A549 (cell line): ENCODE measurements around the gene EPC2. TPM values are rescaled to one million over a fixed set of nuclear protein-coding genes. Genes with fewer than 3 reads are reported as not detected.

Experiments used
- ATAC-seq, 2 experiments: fragments of 200-7000 bp in 1 of 2; fragments of >200 bp in 1 of 2; cut with Nextera tagmentation in 1 of 2; cut with Tn5 transposase in 1 of 2; 3 replicates each; pipeline versions ENCODE4 v1.8.0 to v1.9.1; 2018 to 2020; ENCODE audit warnings: mild to moderate bottlenecking in 1 of 2, moderate library complexity in 1 of 2
- CTCF ChIA-PET: fragments of 300-600 bp; sonication (Branson Sonifier 250); formaldehyde crosslinking; extraction: SDS; loops from one replicate; lab custom pipeline; 2021; ENCODE audit warnings: antibody characterized with exemption, inconsistent platforms; lab: Yijun Ruan, JAX
- POLR2A ChIA-PET: fragments of 350-600 bp; formaldehyde crosslinking; extraction: SDS; loops from one replicate; lab custom pipeline; 2021; ENCODE audit warnings: antibody characterized with exemption, inconsistent platforms; lab: Yijun Ruan, JAX
- DNase-seq, 2 experiments: peaks; one replicate each; pipeline versions ENCODE4 v3.0.0 to v3.0.0-alpha.2; 2011 to 2016; ENCODE audit warnings: low read depth in 1 of 2, low spot score in 1 of 2
- FAIRE-seq: peaks from 2 replicates; lab custom pipeline; 2011; peaks lifted over from hg19 to GRCh38; lab: Jason Lieb, UNC
- H3K27ac ChIP-seq, 2 experiments: fragments of >200 bp; sonication (Bioruptor Twin); formaldehyde crosslinking; 3 replicates each; pipeline ENCODE4 v1.5.1; 2016 to 2017
- H3K4me1 ChIP-seq: fragments of >200 bp; sonication (Bioruptor Twin); formaldehyde crosslinking; 3 replicates; pipeline ENCODE4 v1.6.1; 2016
- H3K4me2 ChIP-seq: fragments of >200 bp; sonication (Bioruptor Twin); formaldehyde crosslinking; 3 replicates; pipeline ENCODE4 v1.6.1; 2016
- H3K4me3 ChIP-seq: fragments of >200 bp; sonication (Bioruptor Twin); formaldehyde crosslinking; 3 replicates; pipeline ENCODE4 v1.5.1; 2016
- H3K9me3 ChIP-seq: fragments of >200 bp; sonication (Bioruptor Twin); formaldehyde crosslinking; 3 replicates; pipeline ENCODE4 v1.6.1; 2016
- ATOH8 ChIP-seq: fragments of 250-450 bp; sonication (Bioruptor Pico); IDR thresholded peaks from 2 replicates; pipeline ENCODE4 v1.5.0; 2020; ENCODE audit warnings: low read depth, mild to moderate bottlenecking, moderate library complexity
- BHLHE40 ChIP-seq: IDR thresholded peaks from 2 replicates; pipeline ENCODE4 v1.6.1; 2012; ENCODE audit warnings: low read depth, low read length, inconsistent platforms
- CBX2 ChIP-seq: fragments of 200-600 bp; sonication (generic); IDR thresholded peaks from 2 replicates; pipeline ENCODE4 v1.6.1; 2016; ENCODE audit warnings: low read depth, mild to moderate bottlenecking, borderline replicate concordance
- CBX8 ChIP-seq: fragments of 200-600 bp; sonication (generic); IDR thresholded peaks from 2 replicates; pipeline ENCODE4 v1.6.1; 2016
- CHD4 ChIP-seq: fragments of 200-600 bp; sonication (generic); IDR thresholded peaks from 2 replicates; pipeline ENCODE4 v1.6.1; 2016; ENCODE audit warnings: antibody characterized with exemption, mild to moderate bottlenecking, borderline replicate concordance
- EHF ChIP-seq: fragments of 250-450 bp; sonication (Bioruptor Pico); IDR thresholded peaks from 2 replicates; pipeline ENCODE4 v1.5.0; 2020; ENCODE audit warnings: mild to moderate bottlenecking
- EP300 ChIP-seq, 2 experiments: fragments of >200 bp; sonication (Bioruptor Twin); formaldehyde crosslinking; IDR thresholded peaks; 2 replicates in 1 of 2; 3 replicates in 1 of 2; pipeline ENCODE4 v1.6.1; 2016 to 2017
- ESRRA ChIP-seq: fragments of 150-350 bp; IDR thresholded peaks from 2 replicates; pipeline ENCODE4 v1.6.1; 2014; ENCODE audit warnings: mild to moderate bottlenecking, low read length, borderline replicate concordance
- FOSL2 ChIP-seq, 2 experiments: fragments of 450-650 bp in 1 of 2; fragments of >200 bp in 1 of 2; sonication (Bioruptor Twin) in 1 of 2; formaldehyde crosslinking; IDR thresholded peaks; 2 replicates each; pipeline versions ENCODE4 v1.5.0 to v1.6.1; 2016 to 2020; ENCODE audit warnings: mild to moderate bottlenecking in 1 of 2, moderate library complexity in 1 of 2
- FOXS1 ChIP-seq: fragments of 250-450 bp; sonication (Bioruptor Pico); IDR thresholded peaks from 2 replicates; pipeline ENCODE4 v1.5.0; 2020; ENCODE audit warnings: mild to moderate bottlenecking, moderate library complexity
- HEYL ChIP-seq: fragments of 250-450 bp; sonication (Bioruptor Pico); IDR thresholded peaks from 2 replicates; pipeline ENCODE4 v1.8.0; 2021; ENCODE audit warnings: mild to moderate bottlenecking, moderate library complexity
- HMGXB4 ChIP-seq: fragments of 250-450 bp; sonication (Bioruptor Pico); IDR thresholded peaks from 2 replicates; pipeline ENCODE4 v1.5.0; 2021; ENCODE audit warnings: mild to moderate bottlenecking, moderate library complexity, borderline replicate concordance
- HOXB13 ChIP-seq: fragments of 250-450 bp; sonication (Bioruptor Pico); IDR thresholded peaks from 2 replicates; pipeline ENCODE4 v1.5.0; 2020; ENCODE audit warnings: low read depth, mild to moderate bottlenecking, moderate library complexity
- JUN ChIP-seq, 2 experiments: fragments of >200 bp; sonication (Bioruptor Twin); formaldehyde crosslinking; IDR thresholded peaks; 2 replicates in 1 of 2; 3 replicates in 1 of 2; pipeline ENCODE4 v1.6.1; 2016 to 2017
- JUNB ChIP-seq: fragments of >200 bp; sonication (Bioruptor Twin); formaldehyde crosslinking; IDR thresholded peaks from 2 replicates; pipeline ENCODE4 v1.6.1; 2016
- KDM1A ChIP-seq: fragments of 200-600 bp; sonication (generic); IDR thresholded peaks from 2 replicates; pipeline ENCODE4 v1.6.1; 2016; ENCODE audit warnings: low read depth, mild to moderate bottlenecking
- MAFK ChIP-seq: fragments of 450-650 bp; IDR thresholded peaks from 2 replicates; pipeline ENCODE4 v1.6.1; 2014; ENCODE audit not compliant: partially characterized antibody
- PHF8 ChIP-seq: fragments of 200-600 bp; sonication (generic); IDR thresholded peaks from 2 replicates; pipeline ENCODE4 v1.6.1; 2016; ENCODE audit warnings: low read depth, mild to moderate bottlenecking, antibody characterized with exemption, moderate library complexity, borderline replicate concordance
- POLR2AphosphoS2 ChIP-seq: conservative IDR thresholded peaks from 2 replicates; pipeline ENCODE4 v1.6.1; 2012; ENCODE audit warnings: low read length, improper control_type of control experiment, inconsistent platforms
- RAD21 ChIP-seq, 2 experiments: fragments of >200 bp in 1 of 2; sonication (Bioruptor Twin) in 1 of 2; formaldehyde crosslinking in 1 of 2; IDR thresholded peaks in 1 of 2; conservative IDR thresholded peaks in 1 of 2; 2 replicates in 1 of 2; 3 replicates in 1 of 2; pipeline ENCODE4 v1.6.1; 2012 to 2018; ENCODE audit warnings: inconsistent platforms in 1 of 2
- RCOR1 ChIP-seq: fragments of 150-350 bp; IDR thresholded peaks from 2 replicates; pipeline ENCODE4 v1.6.1; 2014; ENCODE audit warnings: antibody characterized with exemption, low read length, low read depth
- RFX5 ChIP-seq: fragments of 450-650 bp; IDR thresholded peaks from 2 replicates; pipeline ENCODE4 v1.7.1; 2014; ENCODE audit warnings: antibody characterized with exemption, mild to moderate bottlenecking, moderate library complexity
- SREBF2 ChIP-seq: fragments of 450-650 bp; IDR thresholded peaks from 2 replicates; pipeline ENCODE4 v1.6.1; 2014; ENCODE audit warnings: mild to moderate bottlenecking, moderate library complexity
- TP53 ChIP-seq: fragments of 250-450 bp; sonication (Bioruptor Pico); IDR thresholded peaks from 2 replicates; pipeline ENCODE4 v1.5.0; 2021; ENCODE audit warnings: mild to moderate bottlenecking, moderate library complexity
- ZC3H11A ChIP-seq: fragments of 450-650 bp; IDR thresholded peaks from 2 replicates; pipeline ENCODE4 v1.6.1; 2014; ENCODE audit warnings: antibody characterized with exemption, mild to moderate bottlenecking
- ZNF302 ChIP-seq: fragments of 250-450 bp; sonication (Bioruptor Pico); IDR thresholded peaks from 2 replicates; pipeline ENCODE4 v1.9.0; 2021; ENCODE audit warnings: inconsistent platforms, mild to moderate bottlenecking, moderate library complexity
- ZSCAN20 ChIP-seq: fragments of 250-450 bp; sonication (Bioruptor Pico); IDR thresholded peaks from 2 replicates; pipeline ENCODE4 v1.8.0; 2022; ENCODE audit warnings: mild to moderate bottlenecking, moderate library complexity
- WGBS: methylation state at CpG from one replicate; pipeline ENCODE4 v1.1.6; 2017; ENCODE audit errors: missing lambda C conversion rate; 5-methylcytosine and 5-hydroxymethylcytosine counted together
- polyA plus RNA-seq, 4 experiments: library from polyadenylated mRNA; depleted of rRNA in 3 of 4; stranded (reverse); fragments of >200 nt; fragmentation: RNase III in 1 of 4; extraction: RNeasy Plus Mini Kit Qiagen cat#74134 plus additional on column Dnase treatment in 1 of 4; gene quantifications; 2 replicates in 3 of 4; 3 replicates in 1 of 4; pipeline ENCODE4 v1.2.3, GENCODE V29; 2011 to 2017
- TF ChIP-seq, protein P1 (sequence below): fragments of >200 bp; sonication (Bioruptor Twin); formaldehyde crosslinking; IDR thresholded peaks from 3 replicates; pipeline ENCODE4 v1.6.1; 2016
- TF ChIP-seq, protein P2 (sequence below): fragments of >200 bp; sonication (Bioruptor Twin); formaldehyde crosslinking; IDR thresholded peaks from 3 replicates; pipeline ENCODE4 v1.5.1; 2016
- TF ChIP-seq, protein P3 (sequence below): fragments of 450-650 bp; IDR thresholded peaks from 2 replicates; pipeline ENCODE4 v1.6.1; 2014; ENCODE audit warnings: antibody characterized with exemption
- TF ChIP-seq, protein P4 (sequence below): IDR thresholded peaks from 2 replicates; pipeline ENCODE4 v1.6.1; 2012

Gene EPC2
- polyA plus RNA-seq, 2 of the 4 experiments (the other 2 are of a cell fraction) = 8.8 to 23.0 TPM

GRCh38 chr2:148603562-148603920, 41.0 kb upstream of the EPC2 start:
- no peak overlapping the region for H3K27ac ChIP-seq
- FAIRE-seq = no peak
- peaks cover 32% of the 10 kb centered on the region for H3K9me3 ChIP-seq
- no peak for TF ChIP-seq EHF (CRISPR knock-in tag)
- no peak for TF ChIP-seq MAFK
- no peak for TF ChIP-seq HMGXB4 (CRISPR knock-in tag)
- no peak for TF ChIP-seq JUN (IDR thresholded peaks at IDR 0.05)
- TF ChIP-seq CBX2 = no peak
- TF ChIP-seq, protein P1, sequence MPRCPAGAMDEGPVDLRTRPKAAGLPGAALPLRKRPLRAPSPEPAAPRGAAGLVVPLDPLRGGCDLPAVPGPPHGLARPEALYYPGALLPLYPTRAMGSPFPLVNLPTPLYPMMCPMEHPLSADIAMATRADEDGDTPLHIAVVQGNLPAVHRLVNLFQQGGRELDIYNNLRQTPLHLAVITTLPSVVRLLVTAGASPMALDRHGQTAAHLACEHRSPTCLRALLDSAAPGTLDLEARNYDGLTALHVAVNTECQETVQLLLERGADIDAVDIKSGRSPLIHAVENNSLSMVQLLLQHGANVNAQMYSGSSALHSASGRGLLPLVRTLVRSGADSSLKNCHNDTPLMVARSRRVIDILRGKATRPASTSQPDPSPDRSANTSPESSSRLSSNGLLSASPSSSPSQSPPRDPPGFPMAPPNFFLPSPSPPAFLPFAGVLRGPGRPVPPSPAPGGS = no peak
- TF ChIP-seq SREBF2 = no peak
- no peak for TF ChIP-seq TP53 (CRISPR knock-in tag)
- TF ChIP-seq EP300 (IDR thresholded peaks at IDR 0.05) = no peak
- no peak for TF ChIP-seq CBX8
- no peak for TF ChIP-seq FOXS1 (CRISPR knock-in tag)
- TF ChIP-seq FOSL2 (IDR thresholded peaks at IDR 0.05) = no peak
- no peak for TF ChIP-seq FOSL2 (CRISPR knock-in tag; IDR thresholded peaks at IDR 0.05)
- no peak for TF ChIP-seq PHF8
- no peak for TF ChIP-seq RCOR1
- TF ChIP-seq POLR2AphosphoS2 = no peak
- no peak for TF ChIP-seq JUNB
- TF ChIP-seq BHLHE40 = no peak
- TF ChIP-seq, protein P2, sequence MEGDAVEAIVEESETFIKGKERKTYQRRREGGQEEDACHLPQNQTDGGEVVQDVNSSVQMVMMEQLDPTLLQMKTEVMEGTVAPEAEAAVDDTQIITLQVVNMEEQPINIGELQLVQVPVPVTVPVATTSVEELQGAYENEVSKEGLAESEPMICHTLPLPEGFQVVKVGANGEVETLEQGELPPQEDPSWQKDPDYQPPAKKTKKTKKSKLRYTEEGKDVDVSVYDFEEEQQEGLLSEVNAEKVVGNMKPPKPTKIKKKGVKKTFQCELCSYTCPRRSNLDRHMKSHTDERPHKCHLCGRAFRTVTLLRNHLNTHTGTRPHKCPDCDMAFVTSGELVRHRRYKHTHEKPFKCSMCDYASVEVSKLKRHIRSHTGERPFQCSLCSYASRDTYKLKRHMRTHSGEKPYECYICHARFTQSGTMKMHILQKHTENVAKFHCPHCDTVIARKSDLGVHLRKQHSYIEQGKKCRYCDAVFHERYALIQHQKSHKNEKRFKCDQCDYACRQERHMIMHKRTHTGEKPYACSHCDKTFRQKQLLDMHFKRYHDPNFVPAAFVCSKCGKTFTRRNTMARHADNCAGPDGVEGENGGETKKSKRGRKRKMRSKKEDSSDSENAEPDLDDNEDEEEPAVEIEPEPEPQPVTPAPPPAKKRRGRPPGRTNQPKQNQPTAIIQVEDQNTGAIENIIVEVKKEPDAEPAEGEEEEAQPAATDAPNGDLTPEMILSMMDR = no peak
- no peak for TF ChIP-seq HOXB13 (CRISPR knock-in tag)
- TF ChIP-seq ZNF302 (CRISPR knock-in tag) = no peak
- ChIA-PET POLR2A (no interaction called here), CTCF (no interaction called here)
- 0% methylated on average over 3 of the region's 3 CpGs for WGBS
- DNase-seq = no peak
- H3K4me2 ChIP-seq = no peak overlapping the region
- H3K4me3 ChIP-seq = no peak overlapping the region
- no peaks in the 10 kb centered on the region for H3K4me1 ChIP-seq
- no peak for ATAC-seq

GRCh38 chr2:148604927-148605326, 39.6 kb upstream of the EPC2 start:
- Histone ChIP-seq H3K9me3 (peaks cover 25% of the 10 kb centered on the region), H3K27ac (no peak overlapping the region), H3K4me3 (no peak overlapping the region), H3K4me1 (no peaks in the 10 kb centered on the region), H3K4me2 (no peak overlapping the region)
- ChIA-PET POLR2A (no interaction called here), CTCF (no interaction called here)
- DNase-seq (no peak), FAIRE-seq (no peak), ATAC-seq (no peak)
- TF ChIP-seq KDM1A (no peak), ESRRA (no peak), ATOH8 (CRISPR knock-in tag) (no peak), RFX5 (no peak), EP300 (IDR thresholded peaks at IDR 0.05) (no peak), EHF (CRISPR knock-in tag) (no peak), MAFK (no peak), ZNF302 (CRISPR knock-in tag) (no peak), JUNB (no peak), ZC3H11A (no peak), ZSCAN20 (CRISPR knock-in tag) (no peak), RAD21 (conservative IDR thresholded peaks at IDR 0.05 in 1 of 2, IDR thresholded peaks at IDR 0.05 in 1 of 2) (no peak), CHD4 (no peak), HEYL (CRISPR knock-in tag) (no peak)
- TF ChIP-seq, protein P3, sequence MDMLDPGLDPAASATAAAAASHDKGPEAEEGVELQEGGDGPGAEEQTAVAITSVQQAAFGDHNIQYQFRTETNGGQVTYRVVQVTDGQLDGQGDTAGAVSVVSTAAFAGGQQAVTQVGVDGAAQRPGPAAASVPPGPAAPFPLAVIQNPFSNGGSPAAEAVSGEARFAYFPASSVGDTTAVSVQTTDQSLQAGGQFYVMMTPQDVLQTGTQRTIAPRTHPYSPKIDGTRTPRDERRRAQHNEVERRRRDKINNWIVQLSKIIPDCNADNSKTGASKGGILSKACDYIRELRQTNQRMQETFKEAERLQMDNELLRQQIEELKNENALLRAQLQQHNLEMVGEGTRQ = no peak
- TF ChIP-seq, protein P4, sequence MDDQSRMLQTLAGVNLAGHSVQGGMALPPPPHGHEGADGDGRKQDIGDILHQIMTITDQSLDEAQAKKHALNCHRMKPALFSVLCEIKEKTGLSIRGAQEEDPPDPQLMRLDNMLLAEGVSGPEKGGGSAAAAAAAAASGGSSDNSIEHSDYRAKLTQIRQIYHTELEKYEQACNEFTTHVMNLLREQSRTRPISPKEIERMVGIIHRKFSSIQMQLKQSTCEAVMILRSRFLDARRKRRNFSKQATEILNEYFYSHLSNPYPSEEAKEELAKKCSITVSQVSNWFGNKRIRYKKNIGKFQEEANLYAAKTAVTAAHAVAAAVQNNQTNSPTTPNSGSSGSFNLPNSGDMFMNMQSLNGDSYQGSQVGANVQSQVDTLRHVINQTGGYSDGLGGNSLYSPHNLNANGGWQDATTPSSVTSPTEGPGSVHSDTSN = no peak
- TF ChIP-seq, protein P1 = no peak
- 40% methylated on average over 7 of the region's 7 CpGs for WGBS
